Astrocyte of the cerebellum (primary cell): ENCODE data around the gene CLSTN3.

Source experiments
- DNase-seq: peaks from one replicate; pipeline ENCODE4 v3.0.0-alpha.2; 2011; ENCODE audit warnings: low read depth
- H3K4me3 ChIP-seq: 2 replicates; pipeline ENCODE4 v1.5.1; 2011; ENCODE audit warnings: mild to moderate bottlenecking, low read depth, low read length, moderate library complexity
- CTCF ChIP-seq: IDR thresholded peaks from 2 replicates; pipeline ENCODE4 v1.5.1; 2012; ENCODE audit warnings: low read length, low read depth, moderate library complexity, mild to moderate bottlenecking; ENCODE audit errors: missing control alignments
- in situ Hi-C: cut with HindIII; loops from 2 replicates; pipeline ENCODE4 v1.10.0; 2017; ENCODE audit warnings: low sequenced_read_pairs

Gene CLSTN3

GRCh38 chr12:7096979-7097378 is 33.2 kb upstream of the CLSTN3 start:
- no peak overlapping the region for H3K4me3 ChIP-seq
- DNase-seq, result no peak
- in situ Hi-C loops, result no loop called here
- TF ChIP-seq CTCF, result no peak

GRCh38 chr12:7099290-7099996 is 30.7 kb upstream of the CLSTN3 start:
- TF ChIP-seq CTCF, result no peak
- H3K4me3 ChIP-seq, result no peak overlapping the region
- DNase-seq, result no peak
- in situ Hi-C loops, result no loop called here

GRCh38 chr12:7100239-7100638 is 29.9 kb upstream of the CLSTN3 start:
- H3K4me3 ChIP-seq, result no peak overlapping the region
- TF ChIP-seq CTCF, result no peak
- in situ Hi-C loops, result no loop called here
- no peak for DNase-seq

- in situ Hi-C loops, result no loop called here
- TF ChIP-seq CTCF, result no peak
- DNase-seq, result no peak
- H3K4me3 ChIP-seq, result no peak overlapping the region
These were observed 29.0 kb upstream of the CLSTN3 start for GRCh38 chr12:7101047-7101693.

- no peak overlapping the region for H3K4me3 ChIP-seq
- in situ Hi-C loops, result no loop called here
- TF ChIP-seq CTCF, result no peak
These were observed 28.5 kb upstream of the CLSTN3 start for GRCh38 chr12:7101694-7102131.

GRCh38 chr12:7102582-7102981 is 27.6 kb upstream of the CLSTN3 start:
- TF ChIP-seq CTCF, result no peak
- in situ Hi-C loops, result no loop called here
- DNase-seq, result no peak
- no peak overlapping the region for H3K4me3 ChIP-seq

More at GRCh38 chr12:7101694-7102131, 28.5 kb upstream of the CLSTN3 start:
- DNase-seq, result no peak
